Astrocyte (in vitro differentiated cells and primary cell): ENCODE results near the gene RADX. TPM values are rescaled to one million over a fixed set of nuclear protein-coding genes. Genes with fewer than 3 reads are reported as not detected.

Experiments
- DNase-seq: peaks from one replicate; pipeline ENCODE4 v3.0.0-alpha.2; 2010; ENCODE audit warnings: low read depth
- FAIRE-seq: peaks from 2 replicates; lab custom pipeline; 2011; peaks lifted over from hg19 to GRCh38; lab: Jason Lieb, UNC
- H2AFZ ChIP-seq: 2 replicates; pipeline ENCODE4 v1.6.0; 2012; ENCODE audit warnings: low read depth, low read length, inconsistent platforms
- H3K27ac ChIP-seq: 2 replicates; pipeline ENCODE4 v1.5.1; 2011; ENCODE audit warnings: low read depth, low read length, inconsistent platforms
- H3K27me3 ChIP-seq: 2 replicates; pipeline ENCODE4 v1.6.0; 2011; ENCODE audit warnings: low read length, inconsistent platforms; ENCODE audit not compliant: insufficient read depth
- H3K36me3 ChIP-seq: 2 replicates; pipeline ENCODE4 v1.5.1; 2011; ENCODE audit warnings: low read length, inconsistent platforms; ENCODE audit not compliant: insufficient read depth
- H3K4me1 ChIP-seq: 2 replicates; pipeline ENCODE4 v1.5.1; 2011; ENCODE audit warnings: low read length, inconsistent platforms; ENCODE audit not compliant: insufficient read depth
- H3K4me2 ChIP-seq: 2 replicates; pipeline ENCODE4 v1.6.0; 2012; ENCODE audit warnings: low read length, inconsistent platforms
- H3K4me3 ChIP-seq: 2 replicates; pipeline ENCODE4 v1.5.1; 2011; ENCODE audit warnings: low read depth, mild to moderate bottlenecking, low read length, inconsistent platforms; ENCODE audit not compliant: insufficient read depth
- H3K79me2 ChIP-seq: 2 replicates; pipeline ENCODE4 v1.6.0; 2012; ENCODE audit warnings: mild to moderate bottlenecking, low read length, inconsistent platforms; ENCODE audit not compliant: insufficient read depth
- H3K9ac ChIP-seq: 2 replicates; pipeline ENCODE4 v1.6.0; 2012; ENCODE audit warnings: mild to moderate bottlenecking, low read length, inconsistent platforms
- H3K9me3 ChIP-seq: 2 replicates; pipeline ENCODE4 v1.5.1; 2012; ENCODE audit warnings: low read depth, mild to moderate bottlenecking, low read length, inconsistent platforms; ENCODE audit not compliant: insufficient read depth
- H4K20me1 ChIP-seq: 2 replicates; pipeline ENCODE4 v1.6.0; 2012; ENCODE audit warnings: low read length, inconsistent platforms; ENCODE audit not compliant: insufficient read depth
- H3K27ac Mint-ChIP-seq: one replicate; pipeline ENCODE4 v1.8.0; 2021; ENCODE audit warnings: mild to moderate bottlenecking, mixed read lengths; ENCODE audit not compliant: unreplicated experiment
- H3K27me3 Mint-ChIP-seq: one replicate; pipeline ENCODE4 v1.8.0; 2021; ENCODE audit warnings: low read depth, mixed read lengths; ENCODE audit not compliant: unreplicated experiment
- H3K36me3 Mint-ChIP-seq: one replicate; pipeline ENCODE4 v1.8.0; 2021; ENCODE audit warnings: low read depth, mixed read lengths; ENCODE audit not compliant: unreplicated experiment
- H3K4me1 Mint-ChIP-seq: one replicate; pipeline ENCODE4 v1.8.0; 2021; ENCODE audit warnings: low read depth, mixed read lengths; ENCODE audit not compliant: unreplicated experiment
- H3K4me3 Mint-ChIP-seq: one replicate; pipeline ENCODE4 v1.8.0; 2021; ENCODE audit warnings: mild to moderate bottlenecking, moderate library complexity, mixed read lengths; ENCODE audit not compliant: unreplicated experiment
- H3K9me3 Mint-ChIP-seq: one replicate; pipeline ENCODE4 v1.8.0; 2021; ENCODE audit warnings: mild to moderate bottlenecking, mixed read lengths; ENCODE audit not compliant: unreplicated experiment
- CTCF ChIP-seq: IDR thresholded peaks from 2 replicates; pipeline ENCODE4 v1.5.1; 2011; ENCODE audit warnings: low read depth, mild to moderate bottlenecking, inconsistent platforms, low read length, moderate library complexity; ENCODE audit not compliant: insufficient read depth
- EZH2 ChIP-seq: IDR thresholded peaks from 2 replicates; pipeline ENCODE4 v1.6.1; 2012; ENCODE audit warnings: mild to moderate bottlenecking, low read length, inconsistent platforms; ENCODE audit not compliant: insufficient read depth
- total RNA-seq: library from RNA; stranded (reverse); gene quantifications from 2 replicates; pipeline ENCODE4 v1.2.1, GENCODE V29; 2021

Gene RADX
- total RNA-seq, 1 donor from 2014 or later, result 3.0 TPM

DNA sequence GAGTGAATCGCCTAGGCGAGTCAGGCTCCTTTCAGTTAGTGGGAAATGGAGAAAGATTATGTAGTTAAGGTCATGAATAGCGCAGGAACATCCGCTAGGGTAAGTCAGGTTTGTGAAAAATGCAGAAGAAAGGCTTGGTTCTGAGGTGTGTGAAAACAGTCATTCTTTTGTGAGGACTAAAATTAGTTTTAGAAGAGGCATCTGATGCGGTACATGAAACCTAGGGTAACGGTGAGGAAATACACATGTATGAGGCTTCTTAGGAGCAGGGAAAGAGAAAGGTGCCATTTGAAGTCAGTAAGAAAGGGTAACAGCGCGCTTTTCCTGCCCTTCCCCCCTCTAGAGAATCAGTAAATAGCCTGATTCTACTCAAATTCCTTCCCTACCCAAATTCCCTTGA is 114.2 kb downstream of the RADX start:
- Mint-ChIP-seq H3K9me3 (peaks cover 1% of the 10 kb centered on the region), H3K4me3 (peak overlapping the region; percentile 95), H3K36me3 (no peaks in the 10 kb centered on the region), H3K27me3 (peaks cover 6% of the 10 kb centered on the region), H3K4me1 (peaks cover 2% of the 10 kb centered on the region), H3K27ac (no peak overlapping the region)
- H3K4me3 ChIP-seq, result peak overlapping the region; percentile 80
- no peaks in the 10 kb centered on the region for H3K9me3 ChIP-seq
- no peaks in the 10 kb centered on the region for H3K36me3 ChIP-seq
- DNase-seq (peak; percentile 5), FAIRE-seq (no peak)
- H3K9ac ChIP-seq, result peak overlapping the region; percentile 82
- no peaks in the 10 kb centered on the region for H3K27me3 ChIP-seq
- H3K27ac ChIP-seq, result peak overlapping the region; percentile 58
- peaks cover 38% of the 10 kb centered on the region for H3K79me2 ChIP-seq
- peak overlapping the region; percentile 96 for H3K4me2 ChIP-seq
- peak overlapping the region; percentile 88 for H2AFZ ChIP-seq
- no peaks in the 10 kb centered on the region for H4K20me1 ChIP-seq
- TF ChIP-seq CTCF (no peak), EZH2 (no peak)
- H3K4me1 ChIP-seq, result no peaks in the 10 kb centered on the region

DNA sequence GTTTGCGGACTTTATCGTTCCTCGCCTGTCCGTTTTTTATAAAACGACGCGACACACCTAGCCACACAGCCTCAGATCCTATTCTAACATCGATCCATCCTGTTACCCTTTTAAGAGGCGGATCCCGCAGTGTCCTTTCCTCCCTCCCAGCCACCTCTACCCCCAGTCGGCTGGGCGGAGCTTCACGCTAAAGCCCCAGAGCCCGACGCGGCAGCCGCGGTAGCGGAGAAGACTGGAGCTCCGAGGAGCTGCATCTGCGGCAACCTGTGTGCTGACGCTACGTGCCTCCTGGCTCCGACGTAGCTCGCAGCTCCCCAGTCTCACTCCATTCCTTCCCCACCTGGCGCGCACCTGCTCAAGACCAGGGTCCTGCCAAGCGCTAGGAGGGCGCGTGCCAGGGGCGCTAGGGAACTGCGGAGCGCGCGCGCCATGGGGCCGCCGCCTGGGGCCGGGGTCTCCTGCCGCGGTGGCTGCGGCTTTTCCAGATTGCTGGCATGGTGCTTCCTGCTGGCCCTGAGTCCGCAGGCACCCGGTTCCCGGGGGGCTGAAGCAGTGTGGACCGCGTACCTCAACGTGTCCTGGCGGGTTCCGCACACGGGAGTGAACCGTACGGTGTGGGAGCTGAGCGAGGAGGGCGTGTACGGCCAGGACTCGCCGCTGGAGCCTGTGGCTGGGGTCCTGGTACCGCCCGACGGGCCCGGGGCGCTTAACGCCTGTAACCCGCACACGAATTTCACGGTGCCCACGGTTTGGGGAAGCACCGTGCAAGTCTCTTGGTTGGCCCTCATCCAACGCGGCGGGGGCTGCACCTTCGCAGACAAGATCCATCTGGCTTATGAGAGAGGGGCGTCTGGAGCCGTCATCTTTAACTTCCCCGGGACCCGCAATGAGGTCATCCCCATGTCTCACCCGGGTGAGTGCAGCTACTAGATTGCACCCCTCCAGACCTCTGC is 115.0 kb downstream of the RADX start, which contains the start of gene RNF128:
Gene RNF128, plus strand, starts transcription at position 217 of the 953 bp plus-strand sequence. Its CDS starts 213 bp downstream, at position 430.
- no peak for FAIRE-seq
- Mint-ChIP-seq H3K4me1 (peaks cover 6% of the 10 kb centered on the region), H3K27me3 (peaks cover 5% of the 10 kb centered on the region), H3K36me3 (no peaks in the 10 kb centered on the region), H3K4me3 (peak within 1 kb of the TSS; percentile 95), H3K27ac (peak within 1 kb of the TSS; percentile 66), H3K9me3 (peaks cover 1% of the 10 kb centered on the region)
- no peaks in the 10 kb centered on the region for H3K9me3 ChIP-seq
- peaks cover 3% of the 10 kb centered on the region for H3K4me1 ChIP-seq
- H3K27ac ChIP-seq, result peak within 1 kb of the TSS; percentile 58
- peaks cover 38% of the 10 kb centered on the region for H3K79me2 ChIP-seq
- H2AFZ ChIP-seq, result peak within 1 kb of the TSS; percentile 88
- H3K36me3 ChIP-seq, result no peaks in the 10 kb centered on the region
- H4K20me1 ChIP-seq, result no peaks in the 10 kb centered on the region
- peak within 1 kb of the TSS; percentile 96 for H3K4me2 ChIP-seq
- peak within 1 kb of the TSS; percentile 82 for H3K9ac ChIP-seq
- TF ChIP-seq EZH2 (no peak), CTCF (no peak)
- peak; percentile 20 for DNase-seq
- no peaks in the 10 kb centered on the region for H3K27me3 ChIP-seq
- peak within 1 kb of the TSS; percentile 80 for H3K4me3 ChIP-seq
